Activated T-helper 1 cell treated with anti-CD3 and anti-CD28 coated beads, Interleukin-2, amount 50 U/mL, for 16 hours (primary cell): ENCODE results near the gene OTUD3.
"Not testable (repeated sequence)": the region's sequence is repeated elsewhere in the genome, so short reads cannot be mapped to it uniquely, and the experiment has no call there.

Experiments
- DNase-seq, 2 donors: peaks; one replicate each; pipeline ENCODE4 v3.0.0-alpha.2; 2020; ENCODE audit warnings: low read depth in 1 of 2, low spot score in 1 of 2

The OTUD3 gene

GRCh38 chr1:19868575-19868974 is 13.6 kb upstream of the OTUD3 start:
- not testable (repeated sequence) for DNase-seq

- DNase-seq, result not testable (repeated sequence)
Observed at GRCh38 chr1:19869453-19869852, 12.7 kb upstream of the OTUD3 start.

- no peak for DNase-seq
Observed at GRCh38 chr1:19869929-19870328, 12.3 kb upstream of the OTUD3 start.

DNA sequence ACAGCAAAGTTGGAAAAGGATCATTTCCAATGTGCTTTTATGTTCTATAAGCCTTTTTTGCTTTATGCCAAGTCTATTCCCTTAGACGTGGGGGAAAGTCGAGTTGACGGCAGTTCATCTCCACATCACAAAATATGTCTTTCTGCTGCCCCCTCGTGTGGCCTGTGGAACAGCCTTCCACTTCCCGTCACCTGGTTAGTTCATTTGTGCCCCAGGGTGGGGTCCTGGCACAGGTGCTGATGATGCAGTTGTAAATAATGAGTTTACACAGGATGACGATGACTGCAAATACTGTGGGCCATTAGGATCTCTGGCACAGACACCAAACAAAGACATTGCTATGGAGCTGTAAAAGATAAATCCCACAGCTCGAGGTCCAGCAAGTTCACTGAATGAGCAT is 10.0 kb upstream of the OTUD3 start:
- DNase-seq, result no peak

GRCh38 chr1:19877181-19877750 is 4.9 kb upstream of the OTUD3 start:
- no peak for DNase-seq

GRCh38 chr1:19877821-19878636 is 4.2 kb upstream of the OTUD3 start:
- DNase-seq, result no peak

- DNase-seq, result no peak
Observed at GRCh38 chr1:19878637-19878985, 3.6 kb upstream of the OTUD3 start.

- DNase-seq, result no peak
Observed at GRCh38 chr1:19879227-19879626, 3.0 kb upstream of the OTUD3 start.

GRCh38 chr1:19879661-19880060 is 2.5 kb upstream of the OTUD3 start:
- no peak for DNase-seq

DNA sequence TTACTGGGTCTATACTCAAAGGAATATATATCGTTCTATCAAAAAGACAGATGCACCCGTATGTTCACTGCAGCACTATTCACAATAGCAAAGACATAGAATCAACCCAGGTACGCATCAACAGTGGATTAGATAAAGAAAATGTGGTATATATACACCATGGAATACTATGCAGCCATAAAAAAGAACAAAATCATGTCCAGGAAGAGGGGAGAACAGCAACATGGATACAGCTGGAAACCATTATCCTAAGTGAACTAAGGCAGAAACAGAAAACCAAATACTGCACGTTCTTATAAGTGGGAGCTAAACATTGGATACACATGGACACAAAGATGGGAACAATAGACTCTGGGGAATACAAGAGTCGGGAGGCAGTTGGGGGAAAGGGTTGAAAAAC is 1.4 kb upstream of the OTUD3 start:
- not testable (repeated sequence) for DNase-seq

GRCh38 chr1:19884312-19884711 is 2.1 kb downstream of the OTUD3 start:
- DNase-seq, result no peak

- DNase-seq, result no peak
Observed at GRCh38 chr1:19885821-19886220, 3.6 kb downstream of the OTUD3 start.

DNA sequence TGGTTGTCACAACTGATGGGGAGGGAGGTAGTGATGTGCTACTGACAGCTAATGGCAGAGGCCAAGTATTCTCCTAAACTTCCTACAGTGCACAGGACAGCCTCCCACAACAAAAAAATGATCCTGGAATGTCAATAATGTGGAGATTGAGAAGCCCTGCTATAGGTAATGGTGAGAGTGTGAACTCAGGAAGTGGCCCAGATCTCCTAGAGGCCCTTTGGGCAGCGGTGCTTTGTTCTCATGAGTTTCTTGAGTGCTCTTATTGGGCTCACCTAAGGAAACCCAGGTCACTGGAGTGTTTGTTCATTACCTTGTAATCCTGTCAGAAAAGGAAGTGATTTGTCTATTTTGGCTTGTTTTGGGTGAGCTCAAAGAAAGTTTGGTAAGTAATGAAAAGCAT is 5.9 kb downstream of the OTUD3 start:
- no peak for DNase-seq

GRCh38 chr1:19889656-19890055 is 7.5 kb downstream of the OTUD3 start:
- DNase-seq, result no peak

GRCh38 chr1:19892129-19892528 is 9.9 kb downstream of the OTUD3 start:
- DNase-seq, result no peak

- DNase-seq, result no peak
Observed at GRCh38 chr1:19892628-19893168, 10.5 kb downstream of the OTUD3 start.

DNA sequence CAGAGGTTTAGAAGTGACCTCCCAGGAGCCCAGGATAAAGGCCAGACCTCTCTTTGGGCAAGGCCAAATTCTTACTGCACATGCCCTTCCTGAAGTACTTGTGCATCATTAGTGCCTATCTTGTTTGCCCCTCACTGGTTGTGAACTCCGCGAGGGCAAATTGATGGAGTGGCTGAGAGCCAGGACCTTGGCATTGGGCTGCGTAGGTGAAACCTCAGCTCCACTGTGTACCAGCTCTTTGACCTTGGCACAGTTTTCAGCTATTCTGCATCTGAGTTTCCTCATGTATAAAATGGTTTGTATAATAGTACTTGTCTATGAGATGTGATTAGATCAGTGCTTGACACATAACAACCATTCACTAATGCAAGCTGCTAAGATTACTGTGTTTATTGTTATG is 11.5 kb downstream of the OTUD3 start:
- no peak for DNase-seq

DNA sequence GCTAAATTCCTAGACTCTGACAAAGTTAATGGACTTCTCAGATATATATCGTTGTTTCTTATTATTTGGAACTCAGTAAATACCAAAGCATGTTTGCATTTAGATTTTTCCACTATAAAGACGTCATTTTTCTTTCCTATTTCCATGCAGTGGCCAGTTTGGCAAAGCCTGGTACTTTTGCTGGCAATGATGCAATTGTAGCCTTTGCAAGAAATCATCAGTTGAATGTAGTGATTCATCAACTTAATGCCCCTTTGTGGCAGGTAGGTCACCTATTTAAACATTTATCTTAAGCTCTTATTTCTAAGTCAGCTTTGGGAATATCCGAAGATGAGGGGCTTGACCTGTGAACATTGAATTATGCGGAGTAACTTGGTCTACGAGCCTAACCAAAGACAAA is 12.0 kb downstream of the OTUD3 start:
- DNase-seq, result no peak

- DNase-seq, result no peak
Observed at GRCh38 chr1:19901653-19902052, 19.5 kb downstream of the OTUD3 start.

- DNase-seq, result no peak
Observed at GRCh38 chr1:19903621-19904020, 21.4 kb downstream of the OTUD3 start.

DNA sequence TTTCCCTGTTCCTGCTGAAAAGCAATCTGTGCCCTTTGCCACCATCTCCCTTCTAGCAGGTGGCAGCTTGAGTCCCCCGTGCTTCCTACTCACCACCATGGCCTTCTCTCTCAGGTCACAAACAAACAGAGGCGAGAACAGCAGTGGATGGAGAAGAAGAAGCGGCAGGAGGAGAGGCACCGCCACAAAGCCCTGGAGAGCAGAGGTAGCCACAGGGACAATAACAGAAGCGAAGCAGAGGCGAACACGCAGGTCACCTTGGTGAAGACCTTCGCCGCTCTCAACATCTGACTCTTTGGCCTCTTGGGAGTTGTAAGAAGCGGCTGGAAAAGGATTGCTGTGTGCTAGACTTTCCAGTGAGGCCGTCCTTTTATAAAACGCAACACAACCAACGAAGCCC is 25.3 kb downstream of the OTUD3 start:
- DNase-seq, result no peak

GRCh38 chr1:19909392-19909791 is 27.2 kb downstream of the OTUD3 start:
- no peak for DNase-seq

- no peak for DNase-seq
Observed at GRCh38 chr1:19909971-19910370, 27.8 kb downstream of the OTUD3 start.
